CD14-positive monocyte (primary cell): Measurements from ENCODE around the gene CBX5. TPM values are rescaled to one million over a fixed set of nuclear protein-coding genes. Genes with fewer than 3 reads are reported as not detected.

Experiments
- DNase-seq, 3 donors: peaks; one replicate each; pipeline ENCODE4 v3.0.0-alpha.2; 2011 to 2022
- H2AFZ ChIP-seq: 2 replicates; pipeline ENCODE4 v1.6.0; 2012; ENCODE audit warnings: mild to moderate bottlenecking, low read depth, low read length, inconsistent platforms; ENCODE audit not compliant: insufficient read depth, poor library complexity, severe bottlenecking
- H3K27ac ChIP-seq, 2 donors: 1 replicate in 1 of 2; 2 replicates in 1 of 2; pipeline ENCODE4 v1.5.1; 2012 to 2013; ENCODE audit warnings: low read length in 2 of 2, control low read depth in 1 of 2, inconsistent platforms in 1 of 2, low read depth in 1 of 2, mild to moderate bottlenecking in 1 of 2
- H3K27me3 ChIP-seq, 2 donors: one replicate each; pipeline versions ENCODE4 v1.6.0 to v1.6.1; 2011 to 2013; ENCODE audit warnings: low read length in 2 of 2; ENCODE audit not compliant: control insufficient read depth in 2 of 2, insufficient read depth in 2 of 2
- H3K36me3 ChIP-seq, 2 donors: replicated peaks in 1 of 2; 1 replicate in 1 of 2; 2 replicates in 1 of 2; pipeline versions ENCODE4 v1.5.1 to v1.6.1; 2012 to 2013; ENCODE audit warnings: low read length in 2 of 2, control low read depth in 1 of 2, inconsistent platforms in 1 of 2, mild to moderate bottlenecking in 1 of 2; ENCODE audit not compliant: insufficient read depth in 2 of 2, control insufficient read depth in 1 of 2
- H3K4me1 ChIP-seq, 2 donors: 1 replicate in 1 of 2; 2 replicates in 1 of 2; pipeline versions ENCODE4 v1.5.1 to v1.6.1; 2012 to 2013; ENCODE audit warnings: low read length in 2 of 2, control low read depth in 1 of 2, inconsistent platforms in 1 of 2, mild to moderate bottlenecking in 1 of 2, moderate library complexity in 1 of 2; ENCODE audit not compliant: insufficient read depth in 2 of 2, control insufficient read depth in 1 of 2
- H3K4me2 ChIP-seq: replicated peaks from 2 replicates; pipeline ENCODE3; 2012; ENCODE audit warnings: low read length, moderate library complexity, mild to moderate bottlenecking; ENCODE audit not compliant: poor library complexity, severe bottlenecking; ENCODE audit errors: extremely low read depth
- H3K4me3 ChIP-seq, 3 experiments: fragments of 200-600 bp in 1 of 3; sonication (generic) in 1 of 3; replicated peaks in 1 of 3; 1 replicate in 2 of 3; 2 replicates in 1 of 3; pipeline ENCODE4 v1.5.1; 2011 to 2013; ENCODE audit warnings: low read length in 3 of 3, mild to moderate bottlenecking in 3 of 3, control low read depth in 2 of 3, low read depth in 2 of 3, inconsistent platforms in 1 of 3, moderate library complexity in 1 of 3
- H3K79me2 ChIP-seq: 2 replicates; pipeline ENCODE4 v1.6.0; 2012; ENCODE audit warnings: mild to moderate bottlenecking, control low read depth, inconsistent platforms, low read length, moderate library complexity; ENCODE audit not compliant: insufficient read depth
- H3K9ac ChIP-seq: 2 replicates; pipeline ENCODE4 v1.6.0; 2017; ENCODE audit warnings: low read length, mild to moderate bottlenecking; ENCODE audit not compliant: insufficient read depth, poor library complexity, severe bottlenecking
- H3K9me3 ChIP-seq, 2 donors: replicated peaks in 1 of 2; 1 replicate in 1 of 2; 2 replicates in 1 of 2; pipeline versions ENCODE4 v1.5.1 to v1.6.1; 2012 to 2013; ENCODE audit warnings: low read length in 2 of 2, control low read depth in 1 of 2; ENCODE audit not compliant: control insufficient read depth in 1 of 2, insufficient read depth in 1 of 2
- H4K20me1 ChIP-seq: 2 replicates; pipeline ENCODE4 v1.6.0; 2012; ENCODE audit warnings: mild to moderate bottlenecking, low read length, control low read depth, moderate library complexity; ENCODE audit not compliant: insufficient read depth
- H3K27ac Mint-ChIP-seq, 7 donors: one replicate each; pipeline ENCODE4 v1.8.0; 2020; ENCODE audit warnings: mild to moderate bottlenecking in 7 of 7, mixed read lengths in 7 of 7, moderate library complexity in 6 of 7, inconsistent platforms in 2 of 7
- H3K27me3 Mint-ChIP-seq, 3 donors: one replicate each; pipeline ENCODE4 v1.8.0; 2021 to 2022; ENCODE audit warnings: low read depth in 3 of 3, mild to moderate bottlenecking in 3 of 3, mixed read lengths in 3 of 3, moderate library complexity in 3 of 3, inconsistent platforms in 1 of 3
- H3K36me3 Mint-ChIP-seq, 2 donors: one replicate each; pipeline ENCODE4 v1.8.0; 2020; ENCODE audit warnings: mixed read lengths in 2 of 2, inconsistent platforms in 1 of 2, mild to moderate bottlenecking in 1 of 2
- H3K4me1 Mint-ChIP-seq: one replicate; pipeline ENCODE4 v1.8.0; 2020; ENCODE audit warnings: mild to moderate bottlenecking, mixed read lengths
- H3K4me3 Mint-ChIP-seq, 2 donors: one replicate each; pipeline ENCODE4 v1.8.0; 2020; ENCODE audit warnings: mild to moderate bottlenecking in 2 of 2, mixed read lengths in 2 of 2, moderate library complexity in 1 of 2
- H3K9me3 Mint-ChIP-seq, 7 donors: one replicate each; pipeline ENCODE4 v1.8.0; 2020 to 2022; ENCODE audit warnings: mixed read lengths in 7 of 7, mild to moderate bottlenecking in 6 of 7, moderate library complexity in 6 of 7, inconsistent platforms in 2 of 7
- WGBS: methylation state at CpG from one replicate; pipeline ENCODE4 v1.1.5; 2013; ENCODE audit warnings: missing lambda C conversion rate; ENCODE audit not compliant: insufficient coverage; 5-methylcytosine and 5-hydroxymethylcytosine counted together
- intact Hi-C, 2 donors: fragments of 100-400 bp; cut with micrococcal nuclease; formaldehyde crosslinking; loops; one replicate each; pipeline versions ENCODE4 v1.15.0 to v1.15.1; 2023
- polyA minus RNA-seq: library from RNA; depleted of rRNA, polyadenylated mRNA; stranded (reverse); fragments of >200 nt; gene quantifications from 2 replicates; pipeline ENCODE4 v1.2.3, GENCODE V29; 2012
- polyA plus RNA-seq, 3 donors: library from polyadenylated mRNA; depleted of rRNA in 1 of 3; unstranded in 2 of 3; stranded (reverse) in 1 of 3; fragments of 300-500 nt in 2 of 3; fragments of >200 nt in 1 of 3; fragmentation: Illumina TruSeq in 2 of 3; gene quantifications; 1 replicate in 2 of 3; 2 replicates in 1 of 3; pipeline ENCODE4 v1.2.3, GENCODE V29; 2012 to 2021
- total RNA-seq, 12 experiments: library from RNA in 1 of 12; stranded (reverse) in 1 of 12; fragments of 120-200 nt in 1 of 12; gene quantifications; one replicate each; pipeline ENCODE4 v1.2.4 and lab custom pipeline; 2013 to 2026; ENCODE audit warnings: mixed read lengths in 6 of 12, inconsistent platforms in 1 of 12
- TF ChIP-seq, protein P1 (sequence below): fragments of 200-600 bp; IDR thresholded peaks from one replicate; pipeline ENCODE4 v1.8.0; 2022; ENCODE audit warnings: antibody characterized with exemption, mild to moderate bottlenecking

The CBX5 gene
- 3.7 TPM for total RNA-seq (2013)
- polyA plus RNA-seq (1 to 10 TPM; 2.9 to 5.4 (median 4.8) TPM), polyA minus RNA-seq (1.1 and 1.3 TPM in 2 replicates), total RNA-seq (lab: John Stamatoyannopoulos, UW) (4.0 to 111 (median 16.0) reads per million in 11 experiments)

DNA sequence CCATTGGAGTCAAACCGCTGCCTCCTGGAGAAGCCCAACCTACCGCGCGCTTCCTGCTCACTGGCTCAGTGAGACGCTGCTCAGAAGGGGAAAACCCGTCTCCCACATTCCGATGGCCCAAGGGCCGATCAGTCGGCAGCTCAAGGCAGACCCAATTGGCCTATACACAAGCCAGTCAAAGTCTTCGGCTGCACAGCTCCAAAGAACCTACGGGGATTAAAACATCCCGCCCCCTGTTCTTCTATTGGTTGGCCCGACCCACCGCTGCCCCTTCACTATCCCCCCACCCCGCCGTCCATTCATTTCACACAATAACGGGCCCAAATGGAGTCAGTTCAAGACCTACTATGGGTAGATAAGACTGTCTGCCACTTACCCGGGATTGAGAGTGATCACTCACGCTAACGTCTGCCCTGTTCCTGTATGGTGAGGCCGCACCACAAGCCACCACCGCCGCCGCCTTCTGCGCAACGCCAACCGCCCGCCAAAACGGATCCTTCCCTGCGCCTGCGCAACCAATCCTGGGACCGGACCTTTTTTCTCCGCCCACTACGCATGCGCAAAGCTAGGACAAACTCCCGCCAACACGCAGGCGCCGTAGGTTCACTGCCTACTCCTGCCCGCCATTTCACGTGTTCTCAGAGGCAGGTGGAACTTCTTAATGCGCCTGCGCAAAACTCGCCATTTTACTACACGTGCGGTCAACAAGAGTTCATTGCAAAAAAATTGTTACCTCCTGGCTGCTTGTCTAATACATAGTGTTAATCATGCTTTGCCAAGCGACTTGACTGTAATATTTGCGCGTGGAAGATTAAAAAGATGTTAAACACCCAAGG is at the start of gene CBX5:
TSS of gene CBX5 (minus strand) at position 491 of the 836 bp plus-strand sequence. CDS start 22,472 bp downstream, outside the sequence.
- H3K27me3 Mint-ChIP-seq: peaks cover 0 to 1% (median 0%) of the 10 kb centered on the region in 3 donors
- H3K27ac Mint-ChIP-seq: no peak within 1 kb of the TSS
- Histone ChIP-seq H3K27me3 (no peaks in the 10 kb centered on the region), H3K36me3 (peaks cover 29 to 33% of the 10 kb centered on the region in 2 donors), H3K9ac (peak within 1 kb of the TSS; percentile 81), H3K4me2 (peak within 1 kb of the TSS; percentile 93), H3K9me3 (no peaks in the 10 kb centered on the region), H3K27ac (peak within 1 kb of the TSS; percentile 89 to 92), H3K4me1 (peaks cover 62 to 70% of the 10 kb centered on the region in 2 donors), H4K20me1 (peaks cover 43% of the 10 kb centered on the region), H3K4me3 (peak within 1 kb of the TSS; percentile 80 to 95 (median 80)), H3K79me2 (peaks cover 90% of the 10 kb centered on the region), H2AFZ (peak within 1 kb of the TSS; percentile 87)
- intact Hi-C loops: loop anchor here in 1 of 2 donors (10.0 kb wide), 1 partner anchor 45 kb away; the partner anchor contains the start of gene COPZ1
- peaks cover 33 to 37% of the 10 kb centered on the region in 2 donors for H3K36me3 Mint-ChIP-seq
- TF ChIP-seq, protein P1, sequence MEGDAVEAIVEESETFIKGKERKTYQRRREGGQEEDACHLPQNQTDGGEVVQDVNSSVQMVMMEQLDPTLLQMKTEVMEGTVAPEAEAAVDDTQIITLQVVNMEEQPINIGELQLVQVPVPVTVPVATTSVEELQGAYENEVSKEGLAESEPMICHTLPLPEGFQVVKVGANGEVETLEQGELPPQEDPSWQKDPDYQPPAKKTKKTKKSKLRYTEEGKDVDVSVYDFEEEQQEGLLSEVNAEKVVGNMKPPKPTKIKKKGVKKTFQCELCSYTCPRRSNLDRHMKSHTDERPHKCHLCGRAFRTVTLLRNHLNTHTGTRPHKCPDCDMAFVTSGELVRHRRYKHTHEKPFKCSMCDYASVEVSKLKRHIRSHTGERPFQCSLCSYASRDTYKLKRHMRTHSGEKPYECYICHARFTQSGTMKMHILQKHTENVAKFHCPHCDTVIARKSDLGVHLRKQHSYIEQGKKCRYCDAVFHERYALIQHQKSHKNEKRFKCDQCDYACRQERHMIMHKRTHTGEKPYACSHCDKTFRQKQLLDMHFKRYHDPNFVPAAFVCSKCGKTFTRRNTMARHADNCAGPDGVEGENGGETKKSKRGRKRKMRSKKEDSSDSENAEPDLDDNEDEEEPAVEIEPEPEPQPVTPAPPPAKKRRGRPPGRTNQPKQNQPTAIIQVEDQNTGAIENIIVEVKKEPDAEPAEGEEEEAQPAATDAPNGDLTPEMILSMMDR: no peak
- H3K4me1 Mint-ChIP-seq: peaks cover 45% of the 10 kb centered on the region
- WGBS: under 1% methylated on average over 40 of the region's 49 CpGs
- no peak within 1 kb of the TSS for H3K4me3 Mint-ChIP-seq
- H3K9me3 Mint-ChIP-seq: no peaks in the 10 kb centered on the region
- peak; percentile 98 to 99 (median 98) for DNase-seq

- peaks cover 73 to 84% of the 10 kb centered on the region in 2 donors for H3K4me1 ChIP-seq
- WGBS: 100% methylated on average over 1 of the region's 6 CpGs
Measured at GRCh38 chr12:54328595-54329337, 48.8 kb upstream of the CBX5 start.

More at GRCh38 chr12:54328595-54329337, 48.8 kb upstream of the CBX5 start:
- Mint-ChIP-seq H3K9me3 (no peaks in the 10 kb centered on the region), H3K4me1 (peaks cover 72% of the 10 kb centered on the region), H3K27ac (peak overlapping the region; percentile 81 to 94 (median 87)), H3K36me3 (peaks cover 0 to 4% of the 10 kb centered on the region in 2 donors), H3K27me3 (no peaks in the 10 kb centered on the region), H3K4me3 (peak overlapping the region; percentile 61 to 77)
- Histone ChIP-seq H3K36me3 (no peaks in the 10 kb centered on the region), H3K27ac (peak overlapping the region; percentile 51 to 77), H3K27me3 (no peaks in the 10 kb centered on the region), H3K9ac (peak overlapping the region; percentile 15), H4K20me1 (peaks cover 3% of the 10 kb centered on the region), H2AFZ (peak overlapping the region; percentile 45), H3K79me2 (peaks cover 89% of the 10 kb centered on the region), H3K9me3 (no peaks in the 10 kb centered on the region), H3K4me3 (peak overlapping the region in 1 of 3 experiments; percentile 55), H3K4me2 (peak overlapping the region; percentile 31)
- DNase-seq: peak in 1 of 3 donors; percentile 43
- intact Hi-C loops: loop anchor here (2.0 to 10.0 kb wide), 3 partner anchors 28 to 54 kb away; partner anchors contain the start of gene NFE2 (in 1 of the 2)
- TF ChIP-seq, protein P1: no peak
